22Rv1 (cell line): Measurements from ENCODE around the gene CDT1.
A peak's percentile ranks its signal among the peaks of the same experiment; 100 is the strongest.

Source experiments
- H3K27ac ChIP-seq: fragments of 450-650 bp; 2 replicates; pipeline ENCODE4 v1.5.1; 2017
- CTCF ChIP-seq: fragments of 450-650 bp; IDR thresholded peaks from 2 replicates; pipeline ENCODE4 v1.5.1; 2017; ENCODE audit warnings: mild to moderate bottlenecking
- ZFX ChIP-seq: fragments of 450-650 bp; IDR thresholded peaks from 2 replicates; pipeline ENCODE4 v1.6.1; 2017; ENCODE audit warnings: antibody characterized with exemption, borderline replicate concordance

The CDT1 gene

GRCh38 chr16:88809068-88809675 lies 5.6 kb downstream of the CDT1 start:
- no peak for TF ChIP-seq CTCF
- TF ChIP-seq ZFX = no peak
- H3K27ac ChIP-seq = peak overlapping the region; percentile 97

GRCh38 chr16:88809676-88810165 lies 6.1 kb downstream of the CDT1 start:
- TF ChIP-seq CTCF = no peak
- H3K27ac ChIP-seq = peak overlapping the region; percentile 97

GRCh38 chr16:88810166-88810911 lies 6.8 kb downstream of the CDT1 start:
- TF ChIP-seq ZFX (no peak), CTCF (no peak)
- H3K27ac ChIP-seq = peak overlapping the region; percentile 97

- peak overlapping the region; percentile 97 for H3K27ac ChIP-seq
- no peak for TF ChIP-seq CTCF
Measured at GRCh38 chr16:88810912-88811768, 7.6 kb downstream of the CDT1 start.

GRCh38 chr16:88811769-88812512 lies 8.4 kb downstream of the CDT1 start, which contains the start of gene APRT:
Gene APRT (minus strand): TSS chr16:88811928. CDS start chr16:88811899, 29 bp downstream.
- peak within 1 kb of the TSS; percentile 97 for H3K27ac ChIP-seq
- TF ChIP-seq ZFX (no peak), CTCF (peak; percentile 56)

GRCh38 chr16:88812513-88813268 lies 9.1 kb downstream of the CDT1 start:
- H3K27ac ChIP-seq = peak overlapping the region; percentile 97
- TF ChIP-seq ZFX (no peak), CTCF (peak; percentile 41)
